Osteoblast (primary cell): ENCODE data around the gene C20orf144. TPM values are rescaled to one million over a fixed set of nuclear protein-coding genes. Genes with fewer than 3 reads are reported as not detected.
A peak's percentile ranks its signal among the peaks of the same experiment; 100 is the strongest.

ENCODE experiments used
- DNase-seq: peaks from one replicate; pipeline ENCODE4 v3.0.0; 2011; ENCODE audit warnings: low spot score, mixed read lengths; ENCODE audit not compliant: insufficient read length; ENCODE audit errors: missing footprints
- H2AFZ ChIP-seq: 2 replicates; pipeline ENCODE4 v1.6.0; 2011; ENCODE audit warnings: mild to moderate bottlenecking, low read length
- H3K27ac ChIP-seq: 2 replicates; pipeline ENCODE4 v1.5.1; 2011; ENCODE audit warnings: mild to moderate bottlenecking, low read depth, low read length, moderate library complexity
- H3K27me3 ChIP-seq: 2 replicates; pipeline ENCODE4 v1.6.0; 2012; ENCODE audit warnings: mild to moderate bottlenecking, control low read depth, inconsistent platforms, low read length, moderate library complexity; ENCODE audit not compliant: insufficient read depth
- H3K36me3 ChIP-seq: 2 replicates; pipeline ENCODE4 v1.5.1; 2011; ENCODE audit warnings: mild to moderate bottlenecking, low read length, control low read depth, moderate library complexity; ENCODE audit not compliant: insufficient read depth
- H3K4me1 ChIP-seq: 2 replicates; pipeline ENCODE4 v1.5.1; 2011; ENCODE audit warnings: mild to moderate bottlenecking, low read length, control low read depth, moderate library complexity; ENCODE audit not compliant: insufficient read depth
- H3K4me2 ChIP-seq: 2 replicates; pipeline ENCODE4 v1.6.0; 2011; ENCODE audit warnings: mild to moderate bottlenecking, low read length; ENCODE audit not compliant: insufficient read depth
- H3K4me3 ChIP-seq: fragments of 200-600 bp; sonication (generic); 3 replicates; pipeline ENCODE4 v1.5.1; 2012; ENCODE audit warnings: mild to moderate bottlenecking, low read length, inconsistent platforms; ENCODE audit not compliant: insufficient read depth
- H3K79me2 ChIP-seq: 2 replicates; pipeline ENCODE4 v1.6.0; 2012; ENCODE audit warnings: mild to moderate bottlenecking, low read length, control low read depth, inconsistent platforms; ENCODE audit not compliant: insufficient read depth
- H3K9me3 ChIP-seq: 2 replicates; pipeline ENCODE4 v1.5.1; 2011; ENCODE audit warnings: low read depth, low read length, control low read depth
- H4K20me1 ChIP-seq: 2 replicates; pipeline ENCODE4 v1.6.0; 2012; ENCODE audit warnings: mild to moderate bottlenecking, low read length, control low read depth; ENCODE audit not compliant: insufficient read depth
- total RNA-seq: library from RNA; depleted of rRNA; stranded (reverse); fragments of >200 nt; gene quantifications from 2 replicates; pipeline ENCODE4 v1.2.3, GENCODE V29; 2012
- TF ChIP-seq, protein P1 (sequence below): IDR thresholded peaks from 2 replicates; pipeline ENCODE4 v1.5.1; 2011; ENCODE audit warnings: mild to moderate bottlenecking, low read depth, low read length, moderate library complexity; ENCODE audit errors: extremely low read depth

C20orf144 gene
- total RNA-seq, 1 donor, result under 0.01 TPM

DNA sequence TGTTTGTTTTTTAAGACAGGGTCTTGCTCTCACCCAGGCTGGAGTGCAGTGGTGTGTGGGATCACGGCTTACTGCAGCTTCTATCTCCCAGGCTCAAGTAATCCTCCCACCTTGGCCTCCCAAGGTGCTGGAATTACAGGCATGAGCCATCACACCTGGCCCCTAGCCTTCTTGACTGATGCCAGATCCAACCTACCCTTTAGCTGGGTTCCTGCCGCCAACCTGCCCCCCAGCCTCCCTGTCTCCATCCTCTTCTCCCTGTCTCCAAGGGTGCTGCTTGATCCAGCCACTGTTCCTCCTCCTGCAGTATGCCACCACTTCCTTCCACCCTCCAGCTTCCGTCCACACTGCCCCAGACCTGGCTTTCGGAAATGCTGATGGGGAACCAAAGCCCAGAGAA, 3.2 kb upstream of the C20orf144 start:
- TF ChIP-seq, protein P1, sequence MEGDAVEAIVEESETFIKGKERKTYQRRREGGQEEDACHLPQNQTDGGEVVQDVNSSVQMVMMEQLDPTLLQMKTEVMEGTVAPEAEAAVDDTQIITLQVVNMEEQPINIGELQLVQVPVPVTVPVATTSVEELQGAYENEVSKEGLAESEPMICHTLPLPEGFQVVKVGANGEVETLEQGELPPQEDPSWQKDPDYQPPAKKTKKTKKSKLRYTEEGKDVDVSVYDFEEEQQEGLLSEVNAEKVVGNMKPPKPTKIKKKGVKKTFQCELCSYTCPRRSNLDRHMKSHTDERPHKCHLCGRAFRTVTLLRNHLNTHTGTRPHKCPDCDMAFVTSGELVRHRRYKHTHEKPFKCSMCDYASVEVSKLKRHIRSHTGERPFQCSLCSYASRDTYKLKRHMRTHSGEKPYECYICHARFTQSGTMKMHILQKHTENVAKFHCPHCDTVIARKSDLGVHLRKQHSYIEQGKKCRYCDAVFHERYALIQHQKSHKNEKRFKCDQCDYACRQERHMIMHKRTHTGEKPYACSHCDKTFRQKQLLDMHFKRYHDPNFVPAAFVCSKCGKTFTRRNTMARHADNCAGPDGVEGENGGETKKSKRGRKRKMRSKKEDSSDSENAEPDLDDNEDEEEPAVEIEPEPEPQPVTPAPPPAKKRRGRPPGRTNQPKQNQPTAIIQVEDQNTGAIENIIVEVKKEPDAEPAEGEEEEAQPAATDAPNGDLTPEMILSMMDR, result no peak
- Histone ChIP-seq H3K27ac (no peak overlapping the region), H3K4me2 (no peak overlapping the region), H3K4me1 (peaks cover 5% of the 10 kb centered on the region), H3K9me3 (no peaks in the 10 kb centered on the region), H3K4me3 (no peak overlapping the region), H2AFZ (no peak overlapping the region), H3K36me3 (peaks cover 5% of the 10 kb centered on the region), H3K27me3 (no peaks in the 10 kb centered on the region), H3K79me2 (no peaks in the 10 kb centered on the region), H4K20me1 (no peaks in the 10 kb centered on the region)
- DNase-seq, result peak; percentile 36

DNA sequence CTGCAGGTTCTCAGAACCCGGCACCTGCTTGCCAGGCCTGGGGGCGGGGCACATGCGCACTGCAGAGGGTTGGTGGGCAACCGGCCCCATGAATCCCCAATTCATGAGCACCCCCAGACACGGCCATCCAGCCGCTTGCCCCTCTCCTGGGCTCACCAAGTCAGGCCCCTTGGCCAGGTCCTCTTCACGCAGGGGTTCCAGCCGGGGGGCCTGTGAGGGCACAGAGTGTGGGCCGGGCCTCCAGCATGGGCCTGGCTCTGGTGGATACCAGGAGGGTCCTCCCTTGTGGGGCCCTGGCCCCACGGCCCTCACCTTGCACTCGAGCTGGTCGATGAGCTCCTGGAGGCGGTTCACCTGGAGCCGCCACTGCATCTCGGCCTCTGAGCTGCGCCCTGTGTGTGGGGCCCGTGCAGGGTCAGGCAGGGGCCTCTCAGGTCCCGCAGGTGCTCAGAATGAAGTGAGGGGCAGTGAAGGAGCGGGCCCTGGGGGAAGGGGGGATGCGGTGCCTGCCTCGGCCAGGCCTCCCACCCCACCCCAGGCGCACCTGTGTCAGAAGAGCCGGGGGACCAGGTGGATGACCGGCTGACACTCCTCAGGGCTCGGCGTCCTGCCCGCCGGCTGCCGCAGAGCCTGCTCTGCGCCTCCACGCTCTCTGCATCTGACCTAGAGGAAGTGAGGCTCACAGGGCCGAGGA, 2.6 kb upstream of the C20orf144 start:
- H3K4me3 ChIP-seq, result no peak overlapping the region
- peaks cover 10% of the 10 kb centered on the region for H3K4me1 ChIP-seq
- H3K9me3 ChIP-seq, result no peaks in the 10 kb centered on the region
- no peaks in the 10 kb centered on the region for H3K79me2 ChIP-seq
- no peak for DNase-seq
- TF ChIP-seq, protein P1, result no peak
- no peak overlapping the region for H3K4me2 ChIP-seq
- H2AFZ ChIP-seq, result no peak overlapping the region
- peaks cover 5% of the 10 kb centered on the region for H3K36me3 ChIP-seq
- H4K20me1 ChIP-seq, result no peaks in the 10 kb centered on the region
- no peaks in the 10 kb centered on the region for H3K27me3 ChIP-seq
- no peak overlapping the region for H3K27ac ChIP-seq

DNA sequence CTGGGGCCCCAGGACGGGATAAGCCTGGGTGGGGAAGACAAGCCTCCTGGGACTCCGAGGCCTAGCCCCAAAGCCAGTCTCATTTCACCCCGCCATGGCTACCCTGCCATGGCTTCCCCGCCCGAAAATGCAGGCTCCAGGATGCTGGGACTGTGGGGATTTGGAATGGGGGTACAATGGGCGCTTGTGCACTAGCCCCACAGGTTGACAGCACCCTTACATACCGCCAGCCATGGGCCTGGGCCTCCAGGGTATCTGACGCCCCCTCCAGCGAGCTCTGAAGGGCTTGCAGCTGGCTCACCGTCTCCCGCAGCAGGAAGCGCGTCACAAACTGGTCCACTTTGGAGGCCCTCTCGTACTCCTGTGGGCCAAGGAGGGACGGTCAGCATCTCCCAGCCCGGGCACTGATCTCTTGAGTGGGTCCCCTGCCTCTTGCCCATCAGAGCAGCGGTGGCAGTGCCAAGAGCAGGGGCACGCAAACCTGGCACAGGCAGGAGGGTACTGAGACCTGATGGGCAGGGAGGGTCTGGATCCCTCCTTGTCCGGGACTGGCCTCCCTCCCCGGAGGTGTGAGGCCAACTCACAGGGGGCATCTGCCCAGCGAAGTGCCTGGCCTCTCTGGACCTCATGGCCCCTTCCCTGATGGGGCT, 2.0 kb upstream of the C20orf144 start:
- no peak overlapping the region for H3K4me2 ChIP-seq
- H4K20me1 ChIP-seq, result no peaks in the 10 kb centered on the region
- H3K4me3 ChIP-seq, result no peak overlapping the region
- no peak overlapping the region for H3K27ac ChIP-seq
- H3K9me3 ChIP-seq, result no peaks in the 10 kb centered on the region
- H3K36me3 ChIP-seq, result peaks cover 5% of the 10 kb centered on the region
- H3K27me3 ChIP-seq, result no peaks in the 10 kb centered on the region
- H3K79me2 ChIP-seq, result no peaks in the 10 kb centered on the region
- no peak overlapping the region for H2AFZ ChIP-seq
- peak; percentile 63 for DNase-seq
- H3K4me1 ChIP-seq, result peaks cover 10% of the 10 kb centered on the region
- TF ChIP-seq, protein P1, result no peak

DNA sequence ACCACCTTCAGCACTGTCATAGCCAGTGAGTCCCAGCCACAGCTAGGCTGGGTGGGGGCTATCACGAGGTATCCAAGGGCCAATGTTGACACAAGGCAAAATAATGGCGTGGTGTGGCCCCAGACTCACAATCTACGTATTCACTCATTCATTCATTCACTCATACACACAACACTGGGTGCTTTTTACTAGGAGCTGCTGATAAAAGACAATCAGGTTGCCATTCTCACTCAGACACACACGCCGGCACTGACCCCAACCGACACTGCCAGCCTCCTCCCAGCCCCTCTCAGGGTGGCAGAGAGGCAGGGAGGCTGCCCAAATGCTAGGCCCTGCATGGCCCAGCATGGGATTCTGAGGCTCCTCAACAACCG, 1.5 kb upstream of the C20orf144 start:
- Histone ChIP-seq H3K4me1 (peaks cover 10% of the 10 kb centered on the region), H3K79me2 (no peaks in the 10 kb centered on the region), H3K27me3 (no peaks in the 10 kb centered on the region), H3K36me3 (peaks cover 5% of the 10 kb centered on the region), H3K27ac (no peak overlapping the region), H4K20me1 (no peaks in the 10 kb centered on the region), H2AFZ (no peak overlapping the region), H3K4me2 (no peak overlapping the region), H3K9me3 (no peaks in the 10 kb centered on the region), H3K4me3 (no peak overlapping the region)
- DNase-seq, result peak; percentile 69
- TF ChIP-seq, protein P1, result no peak
